B cell (primary cell): ENCODE results near the gene KCTD2. TPM values are rescaled to one million over a fixed set of nuclear protein-coding genes. Genes with fewer than 3 reads are reported as not detected.
A peak's percentile ranks its signal among the peaks of the same experiment; 100 is the strongest.

ENCODE experiments used
- ATAC-seq: fragments of 200-7000 bp; cut with Tn5 transposase; one replicate; pipeline ENCODE4 v1.10.0; 2021; ENCODE audit warnings: low read depth, mild to moderate bottlenecking, moderate number of reproducible peaks, moderate library complexity
- CTCF ChIA-PET: fragments of 350-600 bp; sonication (Branson Sonifier 250); formaldehyde crosslinking; loops from one replicate; lab custom pipeline; 2021; ENCODE audit warnings: antibody characterized with exemption, inconsistent platforms; lab: Charles Lee
- POLR2A ChIA-PET: fragments of 350-600 bp; sonication (Branson Sonifier 250); formaldehyde crosslinking; loops from one replicate; lab custom pipeline; 2021; ENCODE audit warnings: antibody characterized with exemption; lab: Charles Lee
- DNase-seq: peaks from one replicate; pipeline ENCODE4 v3.0.0; 2013
- H2AFZ ChIP-seq: 2 replicates; pipeline ENCODE4 v1.6.1; 2012; ENCODE audit warnings: mild to moderate bottlenecking, low read depth, low read length; ENCODE audit not compliant: insufficient read depth, poor library complexity, severe bottlenecking
- H3K27ac ChIP-seq, 2 donors: 1 replicate in 1 of 2; 2 replicates in 1 of 2; pipeline ENCODE4 v1.5.1; 2012 to 2013; ENCODE audit warnings: low read length in 2 of 2, mild to moderate bottlenecking in 2 of 2, moderate library complexity in 1 of 2
- H3K27me3 ChIP-seq, 4 experiments: fragments of 200-600 bp in 1 of 4; sonication (generic) in 1 of 4; replicated peaks in 1 of 4; 1 replicate in 2 of 4; 2 replicates in 2 of 4; pipeline versions ENCODE4 v1.6.1 to v1.7.0; 2013 to 2016; ENCODE audit warnings: low read length in 3 of 4, mild to moderate bottlenecking in 2 of 4, mixed read lengths in 1 of 4, moderate library complexity in 1 of 4; ENCODE audit not compliant: insufficient read depth in 4 of 4, control insufficient read depth in 3 of 4; ENCODE audit errors: control extremely low read depth in 1 of 4
- H3K36me3 ChIP-seq, 2 experiments: replicated peaks in 1 of 2; 1 replicate in 1 of 2; 2 replicates in 1 of 2; pipeline versions ENCODE4 v1.6.1 to v1.7.1; 2013; ENCODE audit warnings: low read length in 1 of 2; ENCODE audit not compliant: insufficient read depth in 2 of 2, control insufficient read depth in 1 of 2; ENCODE audit errors: control extremely low read depth in 1 of 2, extremely low read depth in 1 of 2
- H3K4me1 ChIP-seq, 2 donors: fragments of 200-600 bp in 1 of 2; sonication (generic) in 1 of 2; 1 replicate in 1 of 2; 2 replicates in 1 of 2; pipeline versions ENCODE4 v1.5.1 to v1.6.1; 2013 to 2017; ENCODE audit warnings: low read length in 2 of 2; ENCODE audit not compliant: control insufficient read depth in 2 of 2, insufficient read depth in 2 of 2
- H3K4me2 ChIP-seq: replicated peaks from 2 replicates; pipeline ENCODE3; 2012; ENCODE audit warnings: mild to moderate bottlenecking, low read depth, low read length; ENCODE audit not compliant: poor library complexity, severe bottlenecking
- H3K4me3 ChIP-seq, 5 experiments: fragments of 200-600 bp in 1 of 5; sonication (generic) in 1 of 5; 1 replicate in 3 of 5; 2 replicates in 2 of 5; pipeline versions ENCODE4 v1.5.1 to v1.7.0; 2011 to 2016; ENCODE audit warnings: low read length in 4 of 5, mild to moderate bottlenecking in 4 of 5, low read depth in 2 of 5, control low read depth in 1 of 5, moderate library complexity in 1 of 5; ENCODE audit not compliant: insufficient read depth in 1 of 5; ENCODE audit errors: control extremely low read depth in 1 of 5, extremely low read depth in 1 of 5
- H3K79me2 ChIP-seq: fragments of 200-600 bp; sonication (generic); one replicate; pipeline ENCODE4 v1.6.0; 2016; ENCODE audit warnings: low read length; ENCODE audit not compliant: control insufficient read depth, insufficient read depth
- H3K9ac ChIP-seq: fragments of 200-600 bp; sonication (generic); 2 replicates; pipeline ENCODE4 v1.6.1; 2017; ENCODE audit warnings: mild to moderate bottlenecking, low read length, moderate library complexity
- H3K9me3 ChIP-seq, 3 donors: one replicate each; pipeline versions ENCODE4 v1.6.1 to v1.7.1; 2013; ENCODE audit warnings: low read length in 2 of 3; ENCODE audit not compliant: control insufficient read depth in 2 of 3, insufficient read depth in 1 of 3; ENCODE audit errors: control extremely low read depth in 1 of 3
- H4K20me1 ChIP-seq: 2 replicates; pipeline ENCODE4 v1.6.0; 2012; ENCODE audit warnings: mild to moderate bottlenecking, low read length; ENCODE audit not compliant: insufficient read depth, control insufficient read depth, poor library complexity, severe bottlenecking
- H3K27ac Mint-ChIP-seq: one replicate; pipeline ENCODE4 v1.8.0; 2021; ENCODE audit warnings: mixed read lengths
- H3K27me3 Mint-ChIP-seq: one replicate; pipeline ENCODE4 v1.8.0; 2021; ENCODE audit warnings: mixed read lengths
- H3K4me1 Mint-ChIP-seq: one replicate; pipeline ENCODE4 v1.8.0; 2021; ENCODE audit warnings: mixed read lengths
- H3K4me3 Mint-ChIP-seq: one replicate; pipeline ENCODE4 v1.8.0; 2021; ENCODE audit warnings: mixed read lengths
- H3K9me3 Mint-ChIP-seq: one replicate; pipeline ENCODE4 v1.8.0; 2022; ENCODE audit warnings: mixed read lengths; ENCODE audit not compliant: insufficient read depth
- CTCF ChIP-seq: fragments of 200-600 bp; IDR thresholded peaks from one replicate; pipeline ENCODE4 v1.8.0; 2022; ENCODE audit warnings: antibody characterized with exemption, mild to moderate bottlenecking
- EZH2 ChIP-seq: IDR thresholded peaks from 2 replicates; pipeline ENCODE4 v1.6.1; 2012; ENCODE audit warnings: borderline replicate concordance, low read depth, mild to moderate bottlenecking, moderate library complexity, low read length; ENCODE audit not compliant: insufficient read depth, poor library complexity, severe bottlenecking
- WGBS: methylation state at CpG from one replicate; pipeline ENCODE4 v1.1.5; 2013; ENCODE audit warnings: missing lambda C conversion rate; ENCODE audit not compliant: insufficient coverage; 5-methylcytosine and 5-hydroxymethylcytosine counted together
- intact Hi-C: fragments of 100-400 bp; cut with micrococcal nuclease; formaldehyde crosslinking; loops from one replicate; pipeline ENCODE4 v1.10.0; 2022
- polyA plus RNA-seq: library from polyadenylated mRNA; depleted of rRNA; stranded (reverse); fragments of >200 nt; gene quantifications from 2 replicates; pipeline ENCODE4 v1.2.3, GENCODE V29; 2012
- total RNA-seq, 2 donors: library from RNA; stranded (reverse); fragments of 120-200 nt in 1 of 2; gene quantifications; 1 replicate in 1 of 2; 2 replicates in 1 of 2; pipeline versions ENCODE4 v1.2.3 to v1.2.4, GENCODE V29; 2013 to 2022

The KCTD2 gene
- total and polyA plus RNA-seq, 2 donors (not counting 1 experiment from before 2014, with no cell fraction given), result 15.7 to 23.2 TPM

- H3K9me3 Mint-ChIP-seq, result peaks cover 2% of the 10 kb centered on the region
- Histone ChIP-seq H3K9me3 (peaks cover 0 to 4% (median 0%) of the 10 kb centered on the region in 3 donors), H3K27me3 (no peaks in the 10 kb centered on the region), H3K9ac (peak overlapping the region; percentile 75), H3K36me3 (no peaks in the 10 kb centered on the region), H3K79me2 (no peaks in the 10 kb centered on the region), H3K4me2 (peak overlapping the region; percentile 85), H2AFZ (peak overlapping the region; percentile 62), H3K4me1 (peaks cover 15 to 34% of the 10 kb centered on the region in 2 donors), H3K4me3 (peak overlapping the region in 3 of 5 experiments; percentile 28 to 73 (median 71)), H3K27ac (no peak overlapping the region), H4K20me1 (no peaks in the 10 kb centered on the region)
- POLR2A ChIA-PET, result interaction anchor here (1.5 kb wide), 1 partner anchor 20 kb away, joined by 5 read pairs; the partner anchor contains the start of gene MRPL58
- no peaks in the 10 kb centered on the region for H3K27me3 Mint-ChIP-seq
- DNase-seq (no peak), ATAC-seq (peak; percentile 6)
- peak overlapping the region; percentile 99 for H3K4me3 Mint-ChIP-seq
- no peak for TF ChIP-seq EZH2
- no peak for TF ChIP-seq CTCF
- intact Hi-C loops, result loop anchor here (1.0 kb wide), 1 partner anchor 45 kb away; the partner anchor contains the start of gene CDR2L
- H3K27ac Mint-ChIP-seq, result peak overlapping the region; percentile 57
- H3K4me1 Mint-ChIP-seq, result peaks cover 34% of the 10 kb centered on the region
- CTCF ChIA-PET, result interaction anchor here (1.5 kb wide), 2 partner anchors 72 to 374 kb away, joined by 4 to 8 read pairs; no protein-coding TSS in a partner anchor
- WGBS, result 4% methylated on average over 6 of the region's 13 CpGs
Observed at GRCh38 chr17:75032720-75033280, 14.2 kb upstream of the KCTD2 start.
